ENCODE data around the gene MTM1. TPM values are rescaled to one million over a fixed set of nuclear protein-coding genes. Genes with fewer than 3 reads are reported as not detected.

The MTM1 gene
- total RNA-seq, 1 donor from 2014 or later: 15.3 TPM

- Histone ChIP-seq H3K9me3 (ENCODE audit: low read depth) (no peaks in the 10 kb centered on the region), H3K79me2 (ENCODE audit: low read depth) (no peaks in the 10 kb centered on the region), H3K4me2 (no peak overlapping the region), H3K36me3 (no peaks in the 10 kb centered on the region), H3K27ac (no peak overlapping the region), H3K9ac (no peak overlapping the region), H3K4me3 (no peak overlapping the region), H3K4me1 (no peaks in the 10 kb centered on the region), H3F3A (ENCODE audit: low read depth) (no peaks in the 10 kb centered on the region), H4K20me1 (ENCODE audit: low read depth) (no peaks in the 10 kb centered on the region), H2AFZ (replicated peaks) (no peak overlapping the region), H3K27me3 (no peaks in the 10 kb centered on the region)
- H3K27ac Mint-ChIP-seq: no peak overlapping the region
- no peaks in the 10 kb centered on the region for H3K4me1 Mint-ChIP-seq
- TF ChIP-seq CTCF (IDR thresholded peaks at IDR 0.05): no peak
- TF ChIP-seq EZH2 (IDR thresholded peaks at IDR 0.05): no peak
- TF ChIP-seq EZH2phosphoT487 (IDR thresholded peaks at IDR 0.05): no peak
- DNase-seq (ENCODE audit: low spot score): no peak
- H3K27me3 Mint-ChIP-seq (ENCODE audit: insufficient read depth, low read depth): no peaks in the 10 kb centered on the region
- no peaks in the 10 kb centered on the region for H3K9me3 Mint-ChIP-seq
- H3K36me3 Mint-ChIP-seq: peaks cover 8% of the 10 kb centered on the region
- H3K4me3 Mint-ChIP-seq: no peak overlapping the region
Observed at GRCh38 chrX:150616179-150616862, 47.9 kb downstream of the MTM1 start.

- Histone ChIP-seq H3K27ac (no peak overlapping the region), H3F3A (ENCODE audit: low read depth) (no peaks in the 10 kb centered on the region), H3K9ac (no peak overlapping the region), H3K4me2 (no peak overlapping the region), H4K20me1 (ENCODE audit: low read depth) (no peaks in the 10 kb centered on the region), H3K4me1 (no peaks in the 10 kb centered on the region), H3K79me2 (ENCODE audit: low read depth) (no peaks in the 10 kb centered on the region), H3K27me3 (no peaks in the 10 kb centered on the region), H3K9me3 (ENCODE audit: low read depth) (no peaks in the 10 kb centered on the region), H2AFZ (replicated peaks) (no peak overlapping the region), H3K4me3 (no peak overlapping the region), H3K36me3 (no peaks in the 10 kb centered on the region)
- TF ChIP-seq CTCF (IDR thresholded peaks at IDR 0.05) (no peak), EZH2 (IDR thresholded peaks at IDR 0.05) (no peak), EZH2phosphoT487 (IDR thresholded peaks at IDR 0.05) (no peak)
- H3K36me3 Mint-ChIP-seq: peaks cover 12% of the 10 kb centered on the region
- H3K27ac Mint-ChIP-seq: no peak overlapping the region
- H3K4me1 Mint-ChIP-seq: no peaks in the 10 kb centered on the region
- H3K9me3 Mint-ChIP-seq: no peaks in the 10 kb centered on the region
- DNase-seq (ENCODE audit: low spot score): no peak
- no peak overlapping the region for H3K4me3 Mint-ChIP-seq
- no peaks in the 10 kb centered on the region for H3K27me3 Mint-ChIP-seq (ENCODE audit: insufficient read depth, low read depth)
Observed at GRCh38 chrX:150616863-150617198, 48.4 kb downstream of the MTM1 start.

DNA sequence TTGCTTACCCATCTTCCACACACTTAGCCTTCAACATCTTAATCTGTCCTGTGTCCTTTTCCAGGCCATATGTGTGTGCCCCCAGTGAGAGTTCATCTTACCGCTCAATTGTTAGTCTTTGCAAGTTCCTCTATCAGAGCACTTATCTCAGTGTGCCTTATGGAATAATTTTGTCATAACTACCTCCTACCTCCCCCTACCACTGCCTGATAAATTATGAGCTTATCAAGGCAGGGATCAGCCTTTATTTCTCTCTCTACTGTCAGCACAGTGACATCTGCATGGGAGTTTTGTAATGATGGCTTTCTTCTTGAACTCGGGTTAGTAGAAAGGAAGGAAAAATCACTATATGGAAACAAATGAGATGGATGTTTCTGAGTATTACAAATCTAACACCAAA is 53.2 kb downstream of the MTM1 start:
- Histone ChIP-seq H3K9me3 (ENCODE audit: low read depth) (no peaks in the 10 kb centered on the region), H3K27ac (no peak overlapping the region), H3K4me1 (peaks cover 4% of the 10 kb centered on the region), H3K36me3 (no peaks in the 10 kb centered on the region), H2AFZ (replicated peaks) (no peak overlapping the region), H3K27me3 (no peaks in the 10 kb centered on the region), H3K79me2 (ENCODE audit: low read depth) (no peaks in the 10 kb centered on the region), H3K4me3 (no peak overlapping the region), H3F3A (ENCODE audit: low read depth) (no peaks in the 10 kb centered on the region), H4K20me1 (ENCODE audit: low read depth) (no peaks in the 10 kb centered on the region), H3K4me2 (no peak overlapping the region), H3K9ac (no peak overlapping the region)
- peaks cover 8% of the 10 kb centered on the region for H3K36me3 Mint-ChIP-seq
- no peaks in the 10 kb centered on the region for H3K27me3 Mint-ChIP-seq (ENCODE audit: insufficient read depth, low read depth)
- no peak for DNase-seq (ENCODE audit: low spot score)
- no peak overlapping the region for H3K27ac Mint-ChIP-seq
- TF ChIP-seq EZH2 (IDR thresholded peaks at IDR 0.05) (no peak), EZH2phosphoT487 (IDR thresholded peaks at IDR 0.05) (no peak), CTCF (IDR thresholded peaks at IDR 0.05) (no peak)
- H3K4me1 Mint-ChIP-seq: no peaks in the 10 kb centered on the region
- H3K4me3 Mint-ChIP-seq: no peak overlapping the region
- no peaks in the 10 kb centered on the region for H3K9me3 Mint-ChIP-seq
